ENCODE measurements around the gene ZNF267. TPM values are rescaled to one million over a fixed set of nuclear protein-coding genes. Genes with fewer than 3 reads are reported as not detected.
A peak's percentile ranks its signal among the peaks of the same experiment; 100 is the strongest.
"Not testable (repeated sequence)": the region's sequence is repeated elsewhere in the genome, so short reads cannot be mapped to it uniquely, and the experiment has no call there.

The ZNF267 gene
- total RNA-seq, 1 experiment from 2014 or later = 20.8 TPM

DNA sequence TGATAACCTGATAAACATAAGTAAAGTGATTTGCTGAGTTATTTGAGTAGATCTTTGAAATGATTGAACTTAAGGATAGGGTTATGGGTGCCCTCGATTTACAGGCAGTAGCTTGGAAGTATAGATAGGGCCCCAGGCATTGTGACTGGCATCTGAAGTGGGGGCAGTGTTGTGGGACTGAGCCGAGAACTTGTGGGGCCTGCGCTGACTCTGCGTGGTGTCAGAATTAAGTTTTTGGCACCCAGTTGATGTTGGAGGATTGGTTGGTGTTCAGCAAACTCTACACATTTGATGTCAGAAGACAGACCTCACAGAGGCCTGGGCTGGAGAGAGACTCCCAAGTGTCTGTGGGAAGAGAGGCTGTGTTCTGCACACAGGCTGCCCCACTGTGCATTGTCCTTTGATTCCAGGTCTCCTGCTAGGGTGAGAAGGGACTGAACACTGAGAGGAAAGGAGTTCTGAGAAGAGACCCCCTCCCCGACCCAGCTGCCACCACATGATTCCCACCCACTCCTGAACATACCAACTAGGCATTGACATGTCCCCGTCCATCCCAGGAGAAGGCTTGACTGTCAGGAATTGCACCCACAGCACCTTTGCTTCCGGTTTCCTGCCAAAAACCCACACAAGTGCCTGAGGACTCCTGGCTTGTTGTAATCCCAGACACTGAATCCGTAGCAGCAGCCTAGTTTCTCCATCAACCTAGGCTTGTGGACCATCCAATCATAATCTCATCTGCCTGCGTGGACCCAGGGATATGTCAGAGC lies 4.5 kb downstream of the ZNF267 start:
- DNase-seq (ENCODE audit: low read depth) = no peak

DNA sequence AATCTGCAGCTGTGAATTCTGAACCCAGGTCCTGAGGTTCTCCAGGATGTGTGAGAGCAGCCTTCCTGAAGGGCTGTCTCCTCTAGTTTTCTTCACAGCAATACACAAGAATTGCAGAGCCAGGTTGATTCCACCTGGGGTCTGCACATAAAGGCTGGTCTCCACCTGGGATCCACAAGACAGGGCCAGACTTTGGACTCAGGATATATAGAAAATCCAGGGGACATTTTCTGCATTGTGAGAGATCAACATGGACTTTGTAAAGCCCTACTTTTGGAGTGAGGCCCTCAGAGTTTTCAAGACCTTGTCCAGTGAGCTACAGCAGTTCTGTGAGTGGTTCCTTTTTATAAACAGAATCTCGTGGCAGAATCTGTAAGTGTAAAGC lies 6.3 kb downstream of the ZNF267 start:
- no peak for DNase-seq (ENCODE audit: low read depth)

DNA sequence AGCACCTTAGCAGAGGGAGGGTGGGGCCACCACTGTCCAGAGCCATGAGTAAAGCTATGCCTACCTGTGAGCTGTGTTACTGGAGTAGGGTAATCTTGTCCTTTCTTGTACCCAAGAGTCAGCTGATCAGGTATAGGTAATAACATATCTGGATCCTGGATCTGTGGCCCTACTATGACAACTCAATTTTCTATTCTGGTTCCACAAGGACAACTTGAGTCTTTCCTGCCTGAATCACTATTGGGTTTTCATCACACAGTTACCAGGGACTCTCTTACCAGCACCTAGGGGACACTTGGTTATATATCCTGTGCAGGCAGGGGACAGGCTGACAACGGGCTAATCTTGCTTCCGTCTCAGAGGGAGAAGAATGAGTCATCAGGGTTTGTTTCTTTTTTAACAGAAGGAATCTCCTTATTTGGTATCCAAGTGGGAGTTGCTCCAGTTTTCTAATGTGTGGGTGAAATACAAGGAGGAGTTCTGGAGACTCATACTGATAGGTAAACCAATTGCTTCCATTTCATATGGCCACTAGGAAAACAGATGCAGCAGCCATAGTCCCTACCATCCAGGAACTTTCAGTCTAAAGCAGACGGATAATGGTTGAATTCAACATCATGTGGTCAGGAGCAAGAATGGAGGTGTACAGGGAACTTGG lies 6.8 kb downstream of the ZNF267 start:
- DNase-seq (ENCODE audit: low read depth) = peak; percentile 69

DNA sequence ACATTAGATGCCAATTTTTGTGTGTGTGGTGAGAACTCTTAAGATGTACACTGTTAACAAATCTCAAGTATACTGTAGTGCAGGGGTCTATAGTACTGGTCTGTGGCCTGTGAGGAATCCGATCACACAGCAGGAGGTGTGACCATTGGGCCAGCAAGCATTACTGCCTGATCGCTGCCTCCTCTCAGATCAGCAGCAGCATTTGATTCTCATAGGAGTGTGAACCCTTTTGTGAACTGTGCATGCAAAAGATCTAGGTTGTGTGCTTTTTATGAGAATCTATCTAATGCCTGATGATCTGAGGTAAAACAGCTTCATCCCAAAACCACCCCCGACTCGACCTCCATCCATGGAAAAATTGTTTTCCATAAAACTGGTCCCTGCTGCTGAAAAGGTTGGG lies 12.6 kb downstream of the ZNF267 start:
- DNase-seq (ENCODE audit: low read depth) = no peak

DNA sequence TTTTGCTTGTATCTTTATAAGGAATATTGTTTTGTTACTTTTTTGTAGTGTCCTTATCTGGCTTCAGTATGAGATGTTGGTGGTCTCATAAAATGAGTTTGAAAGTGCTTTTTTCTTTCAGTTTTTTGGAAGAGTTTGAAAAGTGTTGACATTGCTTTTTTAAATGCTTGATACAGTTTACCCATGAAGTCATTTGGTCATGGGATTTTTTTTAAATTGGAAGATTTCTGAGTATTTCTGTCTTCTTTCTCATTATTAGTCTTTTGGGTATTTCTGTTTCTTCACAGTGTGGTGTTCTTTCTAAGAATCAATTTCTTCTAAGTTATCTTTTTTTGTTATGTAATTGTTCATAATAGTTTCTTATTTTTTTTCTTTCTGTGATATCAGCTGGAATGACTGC lies 15.1 kb downstream of the ZNF267 start:
- no peak for DNase-seq (ENCODE audit: low read depth)

DNA sequence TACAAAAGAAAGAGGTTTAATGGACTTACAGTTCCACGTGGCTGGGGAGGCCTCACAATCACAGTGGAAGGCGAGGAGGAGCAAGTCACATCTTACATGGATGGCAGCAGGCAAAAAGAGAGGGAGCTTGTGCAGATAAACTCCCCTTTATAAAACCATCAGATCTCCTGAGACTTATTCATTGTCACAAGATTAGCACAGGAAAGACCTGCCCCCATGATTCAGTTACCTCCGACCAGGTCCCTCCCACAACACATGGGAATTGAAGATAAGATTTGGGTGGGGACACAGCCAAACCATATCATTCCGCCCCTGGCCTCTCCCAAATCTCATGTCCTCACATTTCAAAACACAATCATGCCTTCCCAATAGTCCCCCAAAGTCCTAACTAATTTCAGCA lies 18.5 kb downstream of the ZNF267 start:
- DNase-seq (ENCODE audit: low read depth) = not testable (repeated sequence)

DNA sequence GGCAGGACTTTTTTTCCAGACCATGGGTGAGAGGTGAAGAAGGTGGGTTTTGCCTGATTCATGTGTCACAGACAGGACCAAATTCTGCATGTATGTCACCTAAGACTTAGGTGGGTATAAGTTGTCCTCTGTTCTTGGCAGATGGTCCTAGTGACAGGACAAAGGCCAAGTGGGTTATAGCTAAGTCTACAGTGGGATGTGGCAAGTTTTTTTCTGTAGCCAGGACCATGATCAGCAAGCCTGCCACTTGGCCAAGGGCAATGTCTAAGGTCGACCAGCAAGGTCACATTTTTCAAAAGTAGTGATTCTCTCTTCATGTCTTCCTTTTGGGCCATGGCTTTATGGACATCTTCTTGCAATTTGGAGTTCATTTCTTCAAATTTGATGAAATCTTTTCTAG lies 20.2 kb downstream of the ZNF267 start:
- DNase-seq (ENCODE audit: low read depth) = no peak

DNA sequence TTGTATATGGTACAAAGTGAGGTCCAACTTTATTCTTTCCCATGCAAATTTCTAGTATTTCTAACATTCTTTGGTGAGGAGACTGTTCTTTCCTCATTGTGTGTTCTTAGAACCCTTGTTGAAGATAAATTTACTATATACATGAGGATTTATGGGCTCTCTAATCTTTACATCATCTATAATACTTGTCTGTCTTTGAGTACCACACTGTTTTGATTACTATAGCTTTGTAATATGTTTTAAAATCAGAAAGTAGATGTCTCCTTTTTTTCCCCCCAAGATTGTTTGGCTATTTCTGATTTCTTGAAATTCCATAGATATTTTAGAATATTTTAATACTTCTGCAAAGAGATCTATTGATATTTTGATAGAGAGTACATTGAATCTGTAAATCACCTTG lies 23.7 kb downstream of the ZNF267 start:
- DNase-seq (ENCODE audit: low read depth) = no peak

DNA sequence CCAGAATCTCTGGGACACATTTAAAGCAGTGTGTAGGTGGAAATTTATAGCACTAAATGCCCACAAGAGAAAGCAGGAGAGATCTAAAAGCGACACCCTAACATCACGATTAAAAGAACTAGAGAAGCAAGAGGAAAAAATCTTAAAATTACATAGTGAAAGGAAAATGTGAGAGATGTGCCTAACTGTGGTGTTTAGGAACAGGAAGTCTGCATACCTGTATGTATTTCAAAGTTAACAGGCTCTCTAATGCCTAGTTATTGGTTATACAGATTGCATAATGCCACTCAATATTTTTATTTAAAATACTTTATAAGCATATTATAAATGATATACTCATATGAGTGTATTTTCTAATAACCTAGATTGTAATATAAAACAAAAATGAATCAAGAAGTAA lies 25.9 kb downstream of the ZNF267 start:
- DNase-seq (ENCODE audit: low read depth) = no peak

DNA sequence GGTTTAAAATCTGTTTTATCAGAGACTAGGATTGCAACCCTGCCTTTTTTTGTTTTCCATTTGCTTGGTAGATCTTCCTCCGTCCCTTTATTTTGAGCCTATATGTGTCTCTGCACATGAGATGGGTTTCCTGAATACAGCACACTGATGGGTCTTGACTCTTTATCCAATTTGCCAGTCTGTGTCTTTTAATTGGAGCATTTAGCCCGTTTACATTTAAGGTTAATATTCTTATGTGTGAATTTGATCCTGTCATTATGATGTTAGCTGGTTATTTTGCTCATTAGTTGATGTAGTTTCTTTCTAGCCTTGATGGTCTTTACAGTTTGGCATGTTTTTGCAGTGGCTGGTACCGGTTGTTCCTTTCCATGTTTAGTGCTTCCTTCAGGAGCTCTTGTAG lies 31.0 kb downstream of the ZNF267 start:
- not testable (repeated sequence) for DNase-seq (ENCODE audit: low read depth)

DNA sequence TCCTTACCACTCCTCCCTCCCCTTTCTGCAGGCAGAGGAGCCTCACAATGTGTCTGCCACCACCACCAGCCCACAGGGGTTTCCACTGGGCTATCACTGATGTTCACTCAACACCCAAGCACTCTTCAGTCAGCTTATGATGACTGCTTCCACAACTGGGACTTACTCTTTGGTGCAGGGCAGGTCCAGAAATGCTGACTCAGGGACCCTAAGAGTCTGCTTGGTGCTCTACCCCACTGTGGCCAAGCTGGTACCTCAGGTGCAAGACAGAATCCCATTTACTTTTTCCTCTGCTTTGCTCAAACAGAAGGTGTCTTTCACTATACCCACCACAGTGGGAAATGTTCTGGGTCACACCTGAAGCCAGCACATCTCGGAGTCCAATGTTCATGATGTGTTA lies 40.1 kb downstream of the ZNF267 start:
- DNase-seq (ENCODE audit: low read depth) = no peak

DNA sequence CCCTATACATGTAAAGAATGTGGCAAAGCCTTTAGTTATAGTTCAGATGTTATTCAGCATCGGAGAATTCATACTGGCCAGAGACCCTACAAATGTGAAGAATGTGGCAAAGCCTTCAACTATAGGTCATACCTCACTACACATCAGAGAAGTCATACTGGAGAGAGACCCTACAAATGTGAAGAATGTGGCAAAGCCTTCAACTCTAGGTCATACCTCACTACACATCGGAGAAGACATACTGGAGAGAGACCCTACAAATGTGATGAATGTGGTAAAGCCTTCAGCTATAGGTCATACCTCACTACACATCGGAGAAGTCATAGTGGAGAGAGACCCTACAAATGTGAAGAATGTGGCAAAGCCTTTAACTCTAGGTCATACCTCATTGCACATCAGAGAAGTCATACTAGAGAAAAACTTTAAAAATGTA lies 42.5 kb downstream of the ZNF267 start:
- no peak for DNase-seq (ENCODE audit: low read depth)

DNA sequence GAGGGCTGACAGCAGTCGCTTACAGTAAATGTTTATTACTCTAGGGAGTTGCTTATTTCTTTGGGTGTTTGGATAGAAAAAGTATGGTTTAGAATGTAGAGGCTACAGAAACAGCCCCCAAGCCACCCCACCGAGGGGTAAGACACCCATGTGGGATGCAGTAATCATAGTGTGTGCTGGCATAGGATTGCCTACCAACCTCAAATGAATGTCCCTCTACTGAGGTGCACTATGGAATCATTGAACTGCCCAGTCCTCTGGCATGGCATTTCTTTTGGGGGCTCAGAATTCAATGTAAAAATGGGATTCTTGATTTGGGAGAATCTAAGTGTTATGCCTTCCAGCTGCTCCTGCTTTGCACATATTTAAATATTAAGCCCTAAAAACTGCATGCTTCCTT lies 46.8 kb downstream of the ZNF267 start:
- no peak for DNase-seq (ENCODE audit: low read depth)

DNA sequence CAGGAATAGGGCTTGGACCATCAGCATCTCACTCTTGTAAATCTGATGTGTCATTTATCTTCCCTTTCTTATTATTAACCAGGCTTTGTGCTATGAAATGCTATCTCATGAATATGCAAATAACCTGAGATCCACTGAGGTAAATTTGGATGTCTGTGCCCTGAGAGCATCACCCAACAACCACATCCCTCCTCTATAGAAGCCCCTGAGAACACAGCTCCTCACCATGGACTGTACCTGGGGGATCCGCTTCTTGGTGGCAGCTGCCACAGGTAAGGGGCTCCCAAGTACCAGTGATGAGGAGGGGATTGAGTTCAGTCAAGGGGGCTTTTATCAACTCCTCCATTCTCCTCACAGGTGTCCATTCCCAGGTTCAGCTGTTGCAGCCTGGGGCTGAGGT lies 78.2 kb downstream of the ZNF267 start:
- not testable (repeated sequence) for DNase-seq (ENCODE audit: low read depth)

DNA sequence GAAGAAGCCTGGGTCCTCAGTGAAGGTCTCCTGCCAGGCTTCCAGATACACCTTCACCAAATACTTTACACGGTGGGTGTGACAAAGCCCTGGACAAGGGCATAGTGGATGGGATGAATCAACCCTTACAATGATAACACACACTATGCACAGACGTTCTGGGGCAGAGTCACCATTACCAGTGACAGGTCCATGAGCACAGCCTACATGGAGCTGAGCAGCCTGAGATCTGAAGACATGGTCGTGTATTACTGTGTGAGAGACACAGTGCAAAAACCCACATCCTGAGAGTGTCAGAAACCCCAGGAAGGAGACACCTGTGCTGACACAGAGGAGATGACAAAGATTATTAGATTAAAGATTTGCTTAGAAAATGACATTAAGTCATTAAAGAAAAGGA lies 78.6 kb downstream of the ZNF267 start:
- DNase-seq (ENCODE audit: low read depth) = not testable (repeated sequence)

DNA sequence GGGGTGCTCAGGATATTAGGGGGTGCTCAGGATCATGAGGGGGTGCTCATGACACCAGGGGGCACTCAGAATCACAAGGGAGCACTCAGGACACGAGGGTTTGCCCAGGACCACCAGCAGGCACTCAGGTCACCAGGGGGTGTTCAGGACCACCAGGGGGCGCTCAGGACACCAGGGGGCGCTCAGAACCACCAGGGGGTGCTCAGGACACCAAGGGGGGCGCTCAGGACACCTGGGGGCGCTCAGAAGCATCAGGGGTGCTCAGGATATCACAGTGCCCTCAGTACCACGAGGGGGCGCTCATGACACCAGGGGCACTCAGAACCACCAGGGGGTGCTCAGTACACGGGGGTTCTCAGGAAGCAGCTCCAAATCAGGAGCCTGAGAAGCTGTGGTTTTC lies 82.6 kb downstream of the ZNF267 start:
- DNase-seq (ENCODE audit: low read depth) = not testable (repeated sequence)

DNA sequence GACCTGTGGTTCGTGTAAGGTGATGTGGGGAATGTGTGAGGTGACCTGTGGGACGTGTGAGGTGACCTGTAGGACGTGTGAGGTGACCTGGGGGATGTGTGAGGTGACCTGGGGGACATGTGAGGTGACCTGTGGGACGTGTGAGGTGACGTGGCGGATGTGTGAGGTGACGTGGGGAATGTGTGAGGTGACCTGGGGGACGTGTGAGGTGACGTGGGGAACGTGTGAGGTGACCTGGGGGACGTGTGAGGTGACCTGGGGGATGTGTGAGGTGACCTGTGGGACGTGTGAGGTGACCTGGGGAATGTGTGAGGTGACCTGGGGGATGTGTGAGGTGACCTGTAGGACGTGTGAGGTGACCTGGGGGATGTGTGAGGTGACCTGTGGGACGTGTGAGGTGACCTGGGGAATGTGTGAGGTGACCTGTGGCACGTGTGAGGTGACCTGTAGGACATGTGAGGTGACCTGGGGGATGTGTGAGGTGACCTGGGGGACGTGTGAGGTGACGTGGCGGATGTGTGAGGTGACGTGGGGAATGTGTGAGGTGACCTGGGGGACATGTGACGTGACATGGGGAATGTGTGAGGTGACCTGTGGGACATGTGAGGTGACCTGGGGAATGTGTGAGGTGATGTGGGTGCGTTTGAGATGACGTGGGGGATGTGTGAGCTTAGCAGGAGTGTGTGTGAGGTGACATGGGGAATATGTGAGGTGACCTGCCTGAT lies 86.7 kb downstream of the ZNF267 start:
- not testable (repeated sequence) for DNase-seq (ENCODE audit: low read depth)
